HT-29 (cell line): ENCODE measurements around the gene INSRR. TPM values are rescaled to one million over a fixed set of nuclear protein-coding genes. Genes with fewer than 3 reads are reported as not detected.

Experiments
- DNase-seq: peaks from one replicate; pipeline ENCODE4 v3.0.0-alpha.2; 2015; ENCODE audit warnings: low spot score
- total RNA-seq: library from RNA; depleted of rRNA; stranded (reverse); fragments of >200 nt; shearing (Covaris generic); gene quantifications from 2 replicates; pipeline ENCODE4 v1.2.3, GENCODE V29; 2014

INSRR gene
- total RNA-seq, 1 experiment from 2014 or later, result 0.03 TPM

- DNase-seq, result no peak
Measured at GRCh38 chr1:156875341-156875615, 16.4 kb upstream of the INSRR start.

- no peak for DNase-seq
Measured at GRCh38 chr1:156874572-156875340, 15.8 kb upstream of the INSRR start.

GRCh38 chr1:156874142-156874541 is 15.2 kb upstream of the INSRR start:
- DNase-seq, result no peak

- no peak for DNase-seq
Measured at GRCh38 chr1:156873659-156874058, 14.7 kb upstream of the INSRR start.

GRCh38 chr1:156869455-156869854 is 10.5 kb upstream of the INSRR start:
- no peak for DNase-seq

GRCh38 chr1:156868341-156868740 is 9.4 kb upstream of the INSRR start:
- no peak for DNase-seq

GRCh38 chr1:156866249-156866909 is 7.5 kb upstream of the INSRR start:
- no peak for DNase-seq

GRCh38 chr1:156865865-156866248 is 6.9 kb upstream of the INSRR start:
- DNase-seq, result no peak

- DNase-seq, result no peak
Measured at GRCh38 chr1:156865258-156865657, 6.3 kb upstream of the INSRR start.

GRCh38 chr1:156864796-156865195 is 5.9 kb upstream of the INSRR start:
- peak; percentile 16 for DNase-seq

- no peak for DNase-seq
Measured at GRCh38 chr1:156863631-156864030, 4.7 kb upstream of the INSRR start.

GRCh38 chr1:156862997-156863599 is 4.2 kb upstream of the INSRR start:
- no peak for DNase-seq

GRCh38 chr1:156862584-156862983 is 3.7 kb upstream of the INSRR start:
- DNase-seq, result no peak

GRCh38 chr1:156860628-156861423 is 1.9 kb upstream of the INSRR start, which contains the start of gene NTRK1:
Gene NTRK1 (plus strand): TSS chr1:156860865. CDS start chr1:156860935, 70 bp downstream.
- no peak for DNase-seq

- DNase-seq, result no peak
Measured at GRCh38 chr1:156860113-156860627, 1.3 kb upstream of the INSRR start.

- no peak for DNase-seq
Measured at GRCh38 chr1:156859523-156860112, 701 bp upstream of the INSRR start.

- DNase-seq, result no peak
Measured at GRCh38 chr1:156858555-156858956, 361 bp downstream of the INSRR start.

- DNase-seq, result no peak
Measured at GRCh38 chr1:156857532-156857931, 1.4 kb downstream of the INSRR start.

- DNase-seq, result no peak
Measured at GRCh38 chr1:156856282-156856785, 2.6 kb downstream of the INSRR start.

GRCh38 chr1:156854634-156855033 is 4.3 kb downstream of the INSRR start:
- DNase-seq, result no peak

GRCh38 chr1:156853761-156854160 is 5.2 kb downstream of the INSRR start:
- no peak for DNase-seq
